ENCODE data around the gene SAMD4A.

DNA sequence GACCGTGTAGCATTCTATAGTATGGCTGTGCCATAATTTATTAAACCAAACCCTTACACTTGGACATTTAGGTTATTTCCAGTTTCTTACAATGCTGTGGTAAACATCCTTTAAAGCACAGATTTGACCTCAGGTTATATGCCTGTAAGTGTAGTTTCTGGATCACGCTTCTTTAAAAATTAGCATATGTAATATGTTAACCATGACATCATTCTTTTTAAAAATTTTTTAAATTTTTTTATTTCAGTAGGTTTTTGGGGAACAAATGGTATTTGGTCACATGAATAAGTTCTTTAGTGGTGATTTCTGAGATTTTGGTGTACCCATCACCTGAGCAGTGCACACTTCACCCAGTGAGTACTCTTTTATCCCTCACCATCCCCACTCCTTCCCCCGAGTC, 18.3 kb downstream of the SAMD4A start:
- TF ChIP-seq, protein P1, sequence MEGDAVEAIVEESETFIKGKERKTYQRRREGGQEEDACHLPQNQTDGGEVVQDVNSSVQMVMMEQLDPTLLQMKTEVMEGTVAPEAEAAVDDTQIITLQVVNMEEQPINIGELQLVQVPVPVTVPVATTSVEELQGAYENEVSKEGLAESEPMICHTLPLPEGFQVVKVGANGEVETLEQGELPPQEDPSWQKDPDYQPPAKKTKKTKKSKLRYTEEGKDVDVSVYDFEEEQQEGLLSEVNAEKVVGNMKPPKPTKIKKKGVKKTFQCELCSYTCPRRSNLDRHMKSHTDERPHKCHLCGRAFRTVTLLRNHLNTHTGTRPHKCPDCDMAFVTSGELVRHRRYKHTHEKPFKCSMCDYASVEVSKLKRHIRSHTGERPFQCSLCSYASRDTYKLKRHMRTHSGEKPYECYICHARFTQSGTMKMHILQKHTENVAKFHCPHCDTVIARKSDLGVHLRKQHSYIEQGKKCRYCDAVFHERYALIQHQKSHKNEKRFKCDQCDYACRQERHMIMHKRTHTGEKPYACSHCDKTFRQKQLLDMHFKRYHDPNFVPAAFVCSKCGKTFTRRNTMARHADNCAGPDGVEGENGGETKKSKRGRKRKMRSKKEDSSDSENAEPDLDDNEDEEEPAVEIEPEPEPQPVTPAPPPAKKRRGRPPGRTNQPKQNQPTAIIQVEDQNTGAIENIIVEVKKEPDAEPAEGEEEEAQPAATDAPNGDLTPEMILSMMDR (IDR thresholded peaks at IDR 0.05) = no peak
- TF ChIP-seq POLR2A (IDR thresholded peaks at IDR 0.05) (no peak), POLR2AphosphoS5 (IDR thresholded peaks at IDR 0.05) (no peak)
